Upper lobe of left lung (tissue), 6 donors: ENCODE results near the gene RPL35A. TPM values are rescaled to one million over a fixed set of nuclear protein-coding genes. Genes with fewer than 3 reads are reported as not detected.

Experiments
- ATAC-seq, 2 donors: fragments of 200-7000 bp; cut with Tn5 transposase; one replicate each; pipeline ENCODE4 v1.9.1; 2022; ENCODE audit warnings: mild to moderate bottlenecking in 2 of 2, moderate library complexity in 2 of 2; ENCODE audit not compliant: low FRiP score in 2 of 2
- DNase-seq, 2 donors: peaks; one replicate each; pipeline ENCODE4 v3.0.0-alpha.2; 2019 to 2020
- H3K27ac ChIP-seq, 4 donors: fragments of 200-600 bp; sonication (generic); one replicate each; pipeline ENCODE4 v1.5.1; 2016 to 2019
- H3K27me3 ChIP-seq, 4 donors: fragments of 200-600 bp; sonication (generic); one replicate each; pipeline ENCODE4 v1.5.1; 2017 to 2019
- H3K36me3 ChIP-seq, 4 donors: fragments of 200-600 bp; sonication (generic); one replicate each; pipeline ENCODE4 v1.5.1; 2016 to 2019
- H3K4me1 ChIP-seq, 4 donors: fragments of 200-600 bp; sonication (generic); one replicate each; pipeline ENCODE4 v1.5.1; 2018 to 2019
- H3K4me3 ChIP-seq, 4 donors: fragments of 200-600 bp; sonication (generic); one replicate each; pipeline ENCODE4 v1.5.1; 2017 to 2019; ENCODE audit warnings: mild to moderate bottlenecking in 2 of 4, moderate library complexity in 1 of 4
- H3K9me3 ChIP-seq, 4 donors: fragments of 200-600 bp; sonication (generic); one replicate each; pipeline ENCODE4 v1.5.1; 2018 to 2019
- EP300 ChIP-seq, 4 donors: sonication (generic); formaldehyde crosslinking; IDR thresholded peaks; one replicate each; pipeline ENCODE4 v1.5.1; 2017; ENCODE audit warnings: antibody characterized with exemption in 4 of 4, control low read depth in 2 of 4
- POLR2A ChIP-seq, 4 donors: fragments of 450-650 bp; IDR thresholded peaks; one replicate each; pipeline ENCODE4 v1.5.1; 2016 to 2017; ENCODE audit warnings: antibody characterized with exemption in 4 of 4, mild to moderate bottlenecking in 2 of 4
- POLR2AphosphoS5 ChIP-seq, 2 donors: sonication (generic); formaldehyde crosslinking; IDR thresholded peaks; one replicate each; pipeline ENCODE4 v1.5.1; 2017; ENCODE audit warnings: antibody characterized with exemption in 2 of 2
- WGBS, 2 donors: methylation state at CpG; one replicate each; pipeline ENCODE4 v1.1.5; 2017 to 2018; 5-methylcytosine and 5-hydroxymethylcytosine counted together
- small RNA-seq, 4 donors: library from RNA; depleted of rRNA; stranded (forward); fragments of <200 nt; gene quantifications; one replicate each; pipeline ENCODE3, GENCODE V24; 2016
- total RNA-seq, 6 donors: library from RNA; depleted of rRNA in 4 of 6; stranded (reverse); fragments of >200 nt in 4 of 6; gene quantifications; one replicate each; pipeline versions ENCODE4 v1.1.0 to v1.2.1, GENCODE V29; 2016 to 2021
- TF ChIP-seq, protein P1 (sequence below), 6 experiments: fragments of 450-650 bp in 4 of 6; fragments of 200-600 bp in 2 of 6; sonication (generic) in 2 of 6; IDR thresholded peaks; one replicate each; pipeline ENCODE4 v1.5.1; 2016 to 2019; ENCODE audit warnings: antibody characterized with exemption in 6 of 6
- donor health status: DM: no; HTN: no; CAD: no; lungs with moderate emphysema.
- donor health status: DM: no; HTN: yes; CAD: no; lungs with severe emphysema.

Gene RPL35A
- total RNA-seq, 6 donors from 2014 or later = 80.7 to 771 (median 420) TPM

- Histone ChIP-seq H3K36me3 (peaks cover 0 to 34% (median under 1%) of the 10 kb centered on the region in 4 donors), H3K9me3 (no peaks in the 10 kb centered on the region), H3K27me3 (no peaks in the 10 kb centered on the region), H3K4me3 (no peak overlapping the region), H3K4me1 (no peaks in the 10 kb centered on the region), H3K27ac (no peak overlapping the region)
- WGBS, 2 donors = 95 to 100% methylated on average over 5 of the region's 5 CpGs
- TF ChIP-seq POLR2A (IDR thresholded peaks at IDR 0.05) (no peak), EP300 (IDR thresholded peaks at IDR 0.05) (no peak), POLR2AphosphoS5 (IDR thresholded peaks at IDR 0.05) (no peak)
- TF ChIP-seq, protein P1, sequence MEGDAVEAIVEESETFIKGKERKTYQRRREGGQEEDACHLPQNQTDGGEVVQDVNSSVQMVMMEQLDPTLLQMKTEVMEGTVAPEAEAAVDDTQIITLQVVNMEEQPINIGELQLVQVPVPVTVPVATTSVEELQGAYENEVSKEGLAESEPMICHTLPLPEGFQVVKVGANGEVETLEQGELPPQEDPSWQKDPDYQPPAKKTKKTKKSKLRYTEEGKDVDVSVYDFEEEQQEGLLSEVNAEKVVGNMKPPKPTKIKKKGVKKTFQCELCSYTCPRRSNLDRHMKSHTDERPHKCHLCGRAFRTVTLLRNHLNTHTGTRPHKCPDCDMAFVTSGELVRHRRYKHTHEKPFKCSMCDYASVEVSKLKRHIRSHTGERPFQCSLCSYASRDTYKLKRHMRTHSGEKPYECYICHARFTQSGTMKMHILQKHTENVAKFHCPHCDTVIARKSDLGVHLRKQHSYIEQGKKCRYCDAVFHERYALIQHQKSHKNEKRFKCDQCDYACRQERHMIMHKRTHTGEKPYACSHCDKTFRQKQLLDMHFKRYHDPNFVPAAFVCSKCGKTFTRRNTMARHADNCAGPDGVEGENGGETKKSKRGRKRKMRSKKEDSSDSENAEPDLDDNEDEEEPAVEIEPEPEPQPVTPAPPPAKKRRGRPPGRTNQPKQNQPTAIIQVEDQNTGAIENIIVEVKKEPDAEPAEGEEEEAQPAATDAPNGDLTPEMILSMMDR (IDR thresholded peaks at IDR 0.05) = no peak
- DNase-seq (no peak), ATAC-seq (no peak)
These were observed 46.9 kb downstream of the RPL35A start for GRCh38 chr3:197996855-197997254.

DNA sequence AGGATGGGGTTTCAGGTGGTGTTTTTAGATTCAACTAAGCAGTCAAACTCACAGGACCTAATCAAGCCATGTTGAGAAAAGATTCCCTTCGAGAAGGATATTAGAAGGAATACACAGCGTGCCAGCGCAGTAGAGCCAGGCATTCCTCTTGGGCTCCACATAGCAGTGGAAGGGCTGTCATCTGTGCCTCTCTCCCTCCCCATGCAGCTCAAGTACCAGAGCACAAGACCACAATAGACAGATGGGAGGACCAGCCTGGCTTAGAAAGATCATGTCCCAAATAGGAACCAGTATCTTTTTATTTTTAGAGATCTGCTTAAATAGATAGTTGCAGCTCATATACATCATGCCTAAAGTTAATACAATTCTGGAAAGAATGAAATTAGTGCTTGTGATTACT is 47.9 kb downstream of the RPL35A start:
- Histone ChIP-seq H3K4me3 (no peak overlapping the region), H3K27ac (no peak overlapping the region), H3K4me1 (no peaks in the 10 kb centered on the region), H3K27me3 (no peaks in the 10 kb centered on the region), H3K9me3 (no peaks in the 10 kb centered on the region), H3K36me3 (peaks cover 0 to 34% (median under 1%) of the 10 kb centered on the region in 4 donors)
- 95 to 100% methylated on average over 3 of the region's 3 CpGs for WGBS, 2 donors
- ATAC-seq = no peak
- TF ChIP-seq POLR2AphosphoS5 (IDR thresholded peaks at IDR 0.05) (no peak), POLR2A (IDR thresholded peaks at IDR 0.05) (no peak), EP300 (IDR thresholded peaks at IDR 0.05) (no peak)
- TF ChIP-seq, protein P1 (IDR thresholded peaks at IDR 0.05) = no peak
- no peak for DNase-seq

Small RNA genes lying within 50 kb of the gene (small RNA-seq; reads per million reads assigned to genes)
- gene RNU6-621P = 0 reads per million in 4 donors

Other genes with a start within 250 kb of the RPL35A start
- gene RUBCN, start 213.3 kb upstream of the RPL35A start, total RNA-seq = 100 to 1,000 TPM in 1 of 6 donors, 10 to 100 TPM in 5; 34.8 to 103 (median 51.2) TPM
- 10 to 100 TPM; 25.5 to 50.0 (median 37.5) TPM for gene FYTTD1, start 200.3 kb upstream of the RPL35A start, total RNA-seq
- gene LRCH3, start 158.9 kb upstream of the RPL35A start, total RNA-seq = 10 to 100 TPM; 24.6 to 68.1 (median 34.2) TPM
- gene LMLN, start 10.0 kb downstream of the RPL35A start, total RNA-seq = 10 to 100 TPM in 1 of 6 donors, 1 to 10 TPM in 5; 4.2 to 11.3 (median 9.0) TPM